ENCODE measurements around the gene HAND2. TPM values are rescaled to one million over a fixed set of nuclear protein-coding genes. Genes with fewer than 3 reads are reported as not detected.

Gene HAND2
- total and polyA plus RNA-seq, 12 donors = 0.11 to 56.1 (median 15.7) TPM

GRCh38 chr4:173492315-173492714 is 37.7 kb downstream of the HAND2 start:
- H3K4me1 ChIP-seq (replicated peaks in 1 of 2) = no peaks in the 10 kb centered on the region
- peaks cover 13% of the 10 kb centered on the region for H3K27me3 ChIP-seq
- WGBS, 4 donors = 74 to 83% (median 81%) methylated on average over 4 of the region's 4 CpGs
- H3K36me3 ChIP-seq (replicated peaks in 1 of 2) = no peaks in the 10 kb centered on the region
- TF ChIP-seq POLR2A (IDR thresholded peaks at IDR 0.05) (no peak), CTCF (IDR thresholded peaks at IDR 0.05) (no peak)
- H3K4me3 ChIP-seq = no peak overlapping the region
- no peak overlapping the region for H3K27ac ChIP-seq
- intact Hi-C loops (cut with DNase I) = loop anchor here in 1 of 2 donors (10.0 kb wide), 1 partner anchor 68 kb away; no protein-coding TSS in a partner anchor
- DNase-seq = no peak
- no peaks in the 10 kb centered on the region for H3K9me3 ChIP-seq (replicated peaks in 1 of 3)

GRCh38 chr4:173490817-173491528 is 39.1 kb downstream of the HAND2 start:
- Histone ChIP-seq H3K9me3 (replicated peaks in 1 of 3) (no peaks in the 10 kb centered on the region), H3K27me3 (peaks cover 13% of the 10 kb centered on the region), H3K4me3 (no peak overlapping the region), H3K36me3 (replicated peaks in 1 of 2) (no peaks in the 10 kb centered on the region), H3K4me1 (replicated peaks in 1 of 2) (no peaks in the 10 kb centered on the region), H3K27ac (peak overlapping the region in 1 of 5 donors; percentile 5)
- TF ChIP-seq CTCF (IDR thresholded peaks at IDR 0.05) (no peak), POLR2A (IDR thresholded peaks at IDR 0.05) (no peak)
- WGBS, 4 donors = 38 to 46% (median 39%) methylated on average over 4 of the region's 4 CpGs
- peak in 5 of 7 donors; percentile 32 to 54 (median 48) for DNase-seq
- intact Hi-C loops (cut with DNase I) = loop anchor here in 1 of 2 donors (10.0 kb wide), 1 partner anchor 66 kb away; no protein-coding TSS in a partner anchor

DNA sequence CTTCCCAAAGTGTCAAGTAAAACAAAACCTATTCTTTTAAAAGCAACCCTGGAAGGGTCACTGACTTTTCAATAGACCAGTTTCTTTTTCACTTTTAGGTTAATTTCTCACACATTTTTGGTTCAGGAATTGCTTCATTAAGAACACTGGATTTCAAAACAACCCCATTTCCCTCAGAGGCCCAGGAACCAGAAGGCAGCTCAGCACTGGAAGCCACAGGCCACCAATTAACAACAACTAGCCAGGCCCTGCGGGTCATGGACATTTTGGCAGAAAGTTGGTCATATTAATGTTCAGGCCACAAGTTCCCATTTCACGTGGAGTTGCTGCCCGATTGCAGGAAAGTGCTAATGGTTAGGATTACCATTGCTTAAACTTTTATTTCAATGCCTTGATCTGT is 39.8 kb downstream of the HAND2 start:
- peaks cover 13% of the 10 kb centered on the region for H3K27me3 ChIP-seq
- no peak overlapping the region for H3K4me3 ChIP-seq
- no peak for DNase-seq
- WGBS, 4 donors = 54 to 73% (median 67%) methylated on average over 3 of the region's 3 CpGs
- no peaks in the 10 kb centered on the region for H3K36me3 ChIP-seq (replicated peaks in 1 of 2)
- intact Hi-C loops (cut with DNase I) = loop anchor here in 1 of 2 donors (10.0 kb wide), 1 partner anchor 65 kb away; no protein-coding TSS in a partner anchor
- no peaks in the 10 kb centered on the region for H3K9me3 ChIP-seq (replicated peaks in 1 of 3)
- TF ChIP-seq CTCF (IDR thresholded peaks at IDR 0.05) (no peak), POLR2A (IDR thresholded peaks at IDR 0.05) (no peak)
- H3K4me1 ChIP-seq (replicated peaks in 1 of 2) = no peaks in the 10 kb centered on the region
- H3K27ac ChIP-seq = no peak overlapping the region

GRCh38 chr4:173489514-173489913 is 40.5 kb downstream of the HAND2 start:
- TF ChIP-seq POLR2A (IDR thresholded peaks at IDR 0.05) = no peak
- no peak for TF ChIP-seq CTCF (IDR thresholded peaks at IDR 0.05)
- no peak overlapping the region for H3K27ac ChIP-seq
- no peaks in the 10 kb centered on the region for H3K9me3 ChIP-seq (replicated peaks in 1 of 3)
- no peaks in the 10 kb centered on the region for H3K4me1 ChIP-seq (replicated peaks in 1 of 2)
- intact Hi-C loops (cut with DNase I) = no loop called here
- H3K36me3 ChIP-seq (replicated peaks in 1 of 2) = no peaks in the 10 kb centered on the region
- H3K4me3 ChIP-seq = no peak overlapping the region
- DNase-seq = no peak
- H3K27me3 ChIP-seq = peaks cover 11% of the 10 kb centered on the region

Data from adrenal gland (tissue), 12 donors.